Caco-2 (cell line): ENCODE measurements around the gene PPP1R13L. TPM values are rescaled to one million over a fixed set of nuclear protein-coding genes. Genes with fewer than 3 reads are reported as not detected.

Experiments
- BruUV-seq: library from RNA; stranded (reverse); fragments of 400-500 nt; replicated peaks from 2 replicates; lab custom pipeline; 2021; lab: Mats Ljungman, UMichigan
- CTCF ChIA-PET: fragments of 300-600 bp; sonication (Branson Sonifier 250); formaldehyde crosslinking; loops from one replicate; lab custom pipeline; 2022; ENCODE audit warnings: antibody characterized with exemption; lab: Charles Lee
- POLR2A ChIA-PET: fragments of 300-600 bp; sonication (Branson Sonifier 250); formaldehyde crosslinking; loops from one replicate; lab custom pipeline; 2022; ENCODE audit warnings: antibody characterized with exemption; lab: Charles Lee
- DNase-seq, 2 experiments: peaks; one replicate each; pipeline versions ENCODE4 v3.0.0 to v3.0.0-alpha.2; 2020 to 2022
- H3K27me3 ChIP-seq: replicated peaks from 2 replicates; pipeline ENCODE4 v1.6.0; 2011; ENCODE audit warnings: low read length; ENCODE audit not compliant: control insufficient read depth, insufficient read depth
- H3K36me3 ChIP-seq: 2 replicates; pipeline ENCODE4 v1.5.1; 2011; ENCODE audit warnings: low read length; ENCODE audit not compliant: control insufficient read depth, insufficient read depth
- H3K4me1 ChIP-seq: fragments of 250-450 bp; sonication (Bioruptor Pico); 2 replicates; pipeline ENCODE4 v1.5.1; 2020; ENCODE audit warnings: mild to moderate bottlenecking
- H3K4me3 ChIP-seq: 2 replicates; pipeline ENCODE4 v1.5.1; 2011; ENCODE audit warnings: low read depth, mild to moderate bottlenecking, control low read depth, low read length
- H3K9me3 ChIP-seq: fragments of 250-450 bp; sonication (Bioruptor Pico); 2 replicates; pipeline ENCODE4 v1.5.1; 2020; ENCODE audit warnings: mild to moderate bottlenecking, moderate library complexity
- H3K27ac Mint-ChIP-seq: one replicate; pipeline ENCODE4 v1.8.0; 2022; ENCODE audit warnings: mixed read lengths; ENCODE audit not compliant: unreplicated experiment
- H3K27me3 Mint-ChIP-seq: one replicate; pipeline ENCODE4 v1.8.0; 2022; ENCODE audit warnings: mixed read lengths; ENCODE audit not compliant: insufficient read depth, unreplicated experiment
- H3K36me3 Mint-ChIP-seq: one replicate; pipeline ENCODE4 v1.8.0; 2022; ENCODE audit warnings: mild to moderate bottlenecking, mixed read lengths; ENCODE audit not compliant: insufficient read depth, unreplicated experiment
- H3K4me1 Mint-ChIP-seq: one replicate; pipeline ENCODE4 v1.8.0; 2022; ENCODE audit warnings: low read depth, mixed read lengths; ENCODE audit not compliant: unreplicated experiment
- H3K4me3 Mint-ChIP-seq: one replicate; pipeline ENCODE4 v1.8.0; 2022; ENCODE audit warnings: mild to moderate bottlenecking, moderate library complexity, mixed read lengths; ENCODE audit not compliant: unreplicated experiment
- H3K9me3 Mint-ChIP-seq: one replicate; pipeline ENCODE4 v1.8.0; 2022; ENCODE audit warnings: mixed read lengths; ENCODE audit not compliant: unreplicated experiment
- intact Hi-C: fragments of 100-400 bp; cut with micrococcal nuclease; formaldehyde crosslinking; loops from one replicate; pipeline ENCODE4 v1.10.0; 2022; ENCODE audit not compliant: unreplicated experiment
- total RNA-seq: library from RNA; stranded (reverse); gene quantifications from 2 replicates; pipeline ENCODE4 v1.2.3, GENCODE V29; 2022
- TF ChIP-seq, protein P1 (sequence below), 2 experiments: fragments of 200-600 bp in 1 of 2; IDR thresholded peaks; 1 replicate in 1 of 2; 2 replicates in 1 of 2; pipeline versions ENCODE4 v1.5.1 to v1.8.0; 2011 to 2022; ENCODE audit warnings: antibody characterized with exemption in 1 of 2, control low read depth in 1 of 2, inconsistent platforms in 1 of 2, low read depth in 1 of 2, low read length in 1 of 2, mild to moderate bottlenecking in 1 of 2, moderate library complexity in 1 of 2; ENCODE audit not compliant: insufficient read depth in 1 of 2, severe bottlenecking in 1 of 2, unreplicated experiment in 1 of 2

PPP1R13L gene
- total RNA-seq, 1 experiment from 2014 or later = 65.8 TPM

DNA sequence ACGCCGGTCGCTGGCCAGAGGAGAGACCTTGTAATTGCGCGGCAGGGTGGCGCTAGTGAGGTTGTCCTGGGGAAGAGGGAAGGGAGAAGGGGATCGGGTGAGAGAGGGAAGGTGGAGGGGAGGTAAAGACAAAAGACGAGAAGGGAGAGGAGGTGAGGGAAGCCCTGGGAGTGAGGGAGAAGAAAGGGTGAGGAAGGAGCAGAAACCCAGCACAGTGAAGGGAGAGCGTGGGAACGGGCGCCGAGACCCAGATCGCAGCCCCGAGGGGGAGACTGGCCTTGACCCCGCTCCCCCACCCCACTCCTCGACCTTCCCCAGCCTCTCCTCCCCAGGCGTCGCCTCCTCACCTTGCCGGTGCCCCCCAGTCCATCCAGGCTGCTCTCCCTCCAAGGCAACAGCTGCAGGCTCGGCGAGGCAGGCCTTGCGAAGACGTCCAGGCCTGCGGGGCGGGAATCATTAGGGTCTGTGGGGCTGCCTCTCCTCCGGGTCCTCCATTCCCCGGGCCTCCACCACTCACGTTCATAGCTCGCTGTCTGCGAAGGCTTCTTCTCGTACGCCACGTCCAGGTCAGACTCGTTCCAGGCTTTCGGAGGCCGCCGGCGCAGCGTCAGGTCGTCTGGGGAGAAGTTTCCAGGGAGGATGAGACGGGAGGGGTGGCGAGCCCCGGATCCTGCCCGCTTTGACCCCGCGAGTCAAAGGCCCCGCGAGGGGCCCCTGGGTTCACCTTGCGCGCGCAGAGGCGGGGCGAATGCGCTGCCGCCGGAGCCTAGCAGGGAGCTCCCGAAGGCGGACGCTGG lies 8.8 kb downstream of the PPP1R13L start:
- Mint-ChIP-seq H3K27me3 (no peaks in the 10 kb centered on the region), H3K4me3 (no peak overlapping the region), H3K36me3 (peaks cover 69% of the 10 kb centered on the region), H3K4me1 (no peaks in the 10 kb centered on the region), H3K9me3 (no peaks in the 10 kb centered on the region), H3K27ac (no peak overlapping the region)
- Histone ChIP-seq H3K4me3 (no peak overlapping the region), H3K27me3 (no peaks in the 10 kb centered on the region), H3K36me3 (no peaks in the 10 kb centered on the region), H3K4me1 (no peaks in the 10 kb centered on the region), H3K9me3 (no peaks in the 10 kb centered on the region)
- ChIA-PET CTCF (no interaction called here), POLR2A (no interaction called here)
- TF ChIP-seq, protein P1, sequence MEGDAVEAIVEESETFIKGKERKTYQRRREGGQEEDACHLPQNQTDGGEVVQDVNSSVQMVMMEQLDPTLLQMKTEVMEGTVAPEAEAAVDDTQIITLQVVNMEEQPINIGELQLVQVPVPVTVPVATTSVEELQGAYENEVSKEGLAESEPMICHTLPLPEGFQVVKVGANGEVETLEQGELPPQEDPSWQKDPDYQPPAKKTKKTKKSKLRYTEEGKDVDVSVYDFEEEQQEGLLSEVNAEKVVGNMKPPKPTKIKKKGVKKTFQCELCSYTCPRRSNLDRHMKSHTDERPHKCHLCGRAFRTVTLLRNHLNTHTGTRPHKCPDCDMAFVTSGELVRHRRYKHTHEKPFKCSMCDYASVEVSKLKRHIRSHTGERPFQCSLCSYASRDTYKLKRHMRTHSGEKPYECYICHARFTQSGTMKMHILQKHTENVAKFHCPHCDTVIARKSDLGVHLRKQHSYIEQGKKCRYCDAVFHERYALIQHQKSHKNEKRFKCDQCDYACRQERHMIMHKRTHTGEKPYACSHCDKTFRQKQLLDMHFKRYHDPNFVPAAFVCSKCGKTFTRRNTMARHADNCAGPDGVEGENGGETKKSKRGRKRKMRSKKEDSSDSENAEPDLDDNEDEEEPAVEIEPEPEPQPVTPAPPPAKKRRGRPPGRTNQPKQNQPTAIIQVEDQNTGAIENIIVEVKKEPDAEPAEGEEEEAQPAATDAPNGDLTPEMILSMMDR (IDR thresholded peaks at IDR 0.05; ENCODE audit: insufficient read depth in 1 of 2, low read depth in 1 of 2, low read length in 1 of 2, severe bottlenecking in 1 of 2, unreplicated experiment in 1 of 2) = no peak
- DNase-seq = no peak
- intact Hi-C loops = no loop called here
- BruUV-seq = no TSS peak

DNA sequence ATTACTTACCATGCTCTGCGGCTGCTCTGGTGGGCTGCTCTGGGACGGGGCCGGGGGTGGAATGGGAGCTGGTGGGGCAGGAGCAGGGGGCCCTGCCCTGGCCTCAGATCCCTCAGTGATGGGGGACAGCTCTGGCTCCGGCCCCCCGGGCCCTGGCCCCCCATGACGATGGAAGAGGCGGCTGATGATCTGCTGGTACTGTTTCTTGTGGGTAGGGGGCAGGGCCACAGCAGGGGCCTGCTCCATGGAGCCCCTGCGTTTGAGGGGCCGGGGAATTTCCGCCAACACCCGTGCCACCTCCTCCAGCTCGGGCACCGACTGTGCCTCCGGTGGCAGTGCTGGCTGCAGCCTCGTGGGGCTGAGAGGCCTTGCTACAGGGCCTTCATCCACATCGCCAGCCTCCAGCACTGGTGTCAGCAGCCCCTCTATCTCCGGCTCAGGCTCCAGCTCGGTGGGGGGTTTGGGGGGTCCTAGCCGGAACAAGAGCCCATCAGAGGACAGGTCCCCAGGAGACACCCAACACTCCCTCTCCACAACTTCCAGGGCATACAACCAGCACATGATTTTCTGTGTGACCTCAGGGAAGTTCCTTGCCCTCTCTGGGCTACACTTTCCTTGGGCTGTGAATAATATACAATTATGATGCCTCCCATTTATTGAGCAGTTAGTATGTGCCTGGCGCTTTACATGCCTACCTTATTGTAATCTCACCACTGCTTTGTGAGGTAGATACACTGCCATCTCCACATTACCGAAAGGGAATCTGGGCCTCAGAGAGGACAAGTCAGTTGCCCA lies 12.8 kb downstream of the PPP1R13L start:
- no peak for DNase-seq
- H3K4me3 ChIP-seq = no peak overlapping the region
- H3K4me1 ChIP-seq = no peaks in the 10 kb centered on the region
- TF ChIP-seq, protein P1 (IDR thresholded peaks at IDR 0.05; ENCODE audit: insufficient read depth in 1 of 2, low read depth in 1 of 2, low read length in 1 of 2, severe bottlenecking in 1 of 2, unreplicated experiment in 1 of 2) = no peak
- H3K27me3 Mint-ChIP-seq = no peaks in the 10 kb centered on the region
- no peaks in the 10 kb centered on the region for H3K9me3 ChIP-seq
- ChIA-PET CTCF (no interaction called here), POLR2A (no interaction called here)
- peak overlapping the region; percentile 19 for H3K27ac Mint-ChIP-seq
- intact Hi-C loops = loop anchor here (2.0 kb wide), 1 partner anchor 13 kb away; the partner anchor contains the start of gene PPP1R13L
- H3K36me3 Mint-ChIP-seq = peaks cover 47% of the 10 kb centered on the region
- H3K27me3 ChIP-seq = no peaks in the 10 kb centered on the region
- no peaks in the 10 kb centered on the region for H3K36me3 ChIP-seq
- no peaks in the 10 kb centered on the region for H3K9me3 Mint-ChIP-seq
- no peaks in the 10 kb centered on the region for H3K4me1 Mint-ChIP-seq
- BruUV-seq = no TSS peak
- H3K4me3 Mint-ChIP-seq = no peak overlapping the region

DNA sequence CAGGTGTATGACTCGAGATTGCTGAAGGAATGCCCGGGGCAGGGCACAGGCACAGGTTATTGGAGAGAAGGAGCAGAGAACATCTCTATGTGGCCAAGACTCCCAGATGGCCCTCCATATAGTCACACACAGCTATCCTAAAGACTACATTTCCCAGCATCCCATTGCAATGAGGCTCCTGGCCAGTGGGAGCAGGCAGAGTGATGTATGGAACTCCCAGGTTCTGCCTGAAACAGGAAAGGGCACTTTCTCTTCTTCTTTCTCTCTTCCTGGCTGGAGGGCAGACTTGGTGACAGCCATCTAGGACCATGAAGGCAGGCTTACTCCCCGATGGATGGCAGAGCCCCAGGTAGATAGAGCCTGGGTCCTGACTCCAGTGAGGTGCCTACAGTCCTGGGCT lies 13.5 kb downstream of the PPP1R13L start:
- H3K36me3 Mint-ChIP-seq = peaks cover 42% of the 10 kb centered on the region
- H3K27ac Mint-ChIP-seq = peak overlapping the region; percentile 19
- H3K36me3 ChIP-seq = no peaks in the 10 kb centered on the region
- intact Hi-C loops = loop anchor here (2.0 kb wide), 1 partner anchor 13 kb away; the partner anchor contains the start of gene PPP1R13L
- TF ChIP-seq, protein P1 (IDR thresholded peaks at IDR 0.05; ENCODE audit: insufficient read depth in 1 of 2, low read depth in 1 of 2, low read length in 1 of 2, severe bottlenecking in 1 of 2, unreplicated experiment in 1 of 2) = no peak
- no TSS peak for BruUV-seq
- no peaks in the 10 kb centered on the region for H3K27me3 Mint-ChIP-seq
- H3K4me3 Mint-ChIP-seq = no peak overlapping the region
- H3K27me3 ChIP-seq = no peaks in the 10 kb centered on the region
- no peaks in the 10 kb centered on the region for H3K9me3 Mint-ChIP-seq
- H3K9me3 ChIP-seq = no peaks in the 10 kb centered on the region
- ChIA-PET CTCF (no interaction called here), POLR2A (interaction anchor here (1.4 kb wide), 1 partner anchor 14 kb away, joined by 4 read pairs; the partner anchor contains the start of gene PPP1R13L)
- H3K4me1 Mint-ChIP-seq = no peaks in the 10 kb centered on the region
- H3K4me1 ChIP-seq = no peaks in the 10 kb centered on the region
- peak in 1 of 2 experiments; percentile 48 for DNase-seq
- no peak overlapping the region for H3K4me3 ChIP-seq
